Stimulated activated memory B cell treated with anti-CD40 and anti-IgM and Interleukin-4, amounts not matched to agents 10 μg/mL and 1 μg/mL and 100 μg/mL, for 72 hours (primary cell): ENCODE data around the gene SLC6A9.
A peak's percentile ranks its signal among the peaks of the same experiment; 100 is the strongest.

Experiments
- ATAC-seq: fragments of 150-1000 bp; cut with Tn5 transposase; 2 replicates; pipeline ENCODE4 v1.10.0; 2021
- H3K27ac Mint-ChIP-seq: one replicate; pipeline ENCODE4 v1.8.0; 2022; ENCODE audit warnings: mild to moderate bottlenecking, mixed read lengths
- H3K27me3 Mint-ChIP-seq: one replicate; pipeline ENCODE4 v1.8.0; 2022; ENCODE audit warnings: mixed read lengths
- H3K36me3 Mint-ChIP-seq: one replicate; pipeline ENCODE4 v1.8.0; 2022; ENCODE audit warnings: mixed read lengths
- H3K4me1 Mint-ChIP-seq: one replicate; pipeline ENCODE4 v1.8.0; 2022; ENCODE audit warnings: mixed read lengths
- H3K4me3 Mint-ChIP-seq: one replicate; pipeline ENCODE4 v1.8.0; 2022; ENCODE audit warnings: mild to moderate bottlenecking, moderate library complexity, mixed read lengths
- H3K9me3 Mint-ChIP-seq: one replicate; pipeline ENCODE4 v1.8.0; 2022; ENCODE audit warnings: mixed read lengths

The SLC6A9 gene

GRCh38 chr1:44037154-44037553, 5.9 kb upstream of the SLC6A9 start:
- Mint-ChIP-seq H3K4me3 (no peak overlapping the region), H3K9me3 (no peaks in the 10 kb centered on the region), H3K27me3 (no peaks in the 10 kb centered on the region), H3K36me3 (no peaks in the 10 kb centered on the region), H3K27ac (no peak overlapping the region), H3K4me1 (no peaks in the 10 kb centered on the region)
- no peak for ATAC-seq

- Mint-ChIP-seq H3K4me1 (peaks cover 3% of the 10 kb centered on the region), H3K4me3 (no peak overlapping the region), H3K27ac (no peak overlapping the region), H3K27me3 (no peaks in the 10 kb centered on the region), H3K36me3 (no peaks in the 10 kb centered on the region), H3K9me3 (no peaks in the 10 kb centered on the region)
- ATAC-seq = peak; percentile 76
These were observed 5.3 kb upstream of the SLC6A9 start for GRCh38 chr1:44036409-44037139.

DNA sequence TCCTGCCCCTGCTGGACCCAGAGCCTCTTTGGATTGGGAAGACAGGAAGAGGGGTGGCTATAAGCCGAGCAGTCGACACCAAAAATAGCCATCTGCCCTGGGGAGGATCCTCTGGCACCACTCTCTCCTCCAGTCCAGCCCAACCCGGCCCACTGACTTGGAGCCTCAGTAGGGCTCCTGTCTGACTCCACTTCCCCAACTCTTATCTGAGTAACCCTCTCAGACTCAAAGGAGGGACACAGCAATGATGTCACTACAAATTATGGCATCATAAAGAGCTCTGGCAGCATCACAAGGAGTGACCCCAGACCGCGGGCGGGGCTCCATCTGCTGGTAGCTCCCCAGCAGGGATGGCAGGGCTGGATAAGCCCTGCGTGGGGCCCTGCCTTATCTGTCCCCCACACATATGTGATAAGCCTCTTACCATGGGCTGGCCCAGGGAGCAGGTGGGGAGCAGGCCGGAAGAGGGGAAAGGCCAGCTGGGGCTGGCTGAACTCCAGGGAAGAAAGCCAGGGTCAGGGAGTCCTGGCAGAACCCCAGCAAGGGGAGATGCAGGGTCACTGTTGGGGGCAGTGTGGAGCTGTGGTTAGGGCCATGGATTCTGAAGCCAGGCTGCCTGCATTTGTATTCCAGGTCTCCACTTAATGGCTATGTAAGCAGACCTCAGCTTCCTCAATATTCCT, 4.6 kb upstream of the SLC6A9 start:
- H3K27ac Mint-ChIP-seq = no peak overlapping the region
- H3K4me3 Mint-ChIP-seq = no peak overlapping the region
- no peaks in the 10 kb centered on the region for H3K36me3 Mint-ChIP-seq
- no peaks in the 10 kb centered on the region for H3K27me3 Mint-ChIP-seq
- H3K9me3 Mint-ChIP-seq = no peaks in the 10 kb centered on the region
- ATAC-seq = no peak
- H3K4me1 Mint-ChIP-seq = peaks cover 10% of the 10 kb centered on the region

DNA sequence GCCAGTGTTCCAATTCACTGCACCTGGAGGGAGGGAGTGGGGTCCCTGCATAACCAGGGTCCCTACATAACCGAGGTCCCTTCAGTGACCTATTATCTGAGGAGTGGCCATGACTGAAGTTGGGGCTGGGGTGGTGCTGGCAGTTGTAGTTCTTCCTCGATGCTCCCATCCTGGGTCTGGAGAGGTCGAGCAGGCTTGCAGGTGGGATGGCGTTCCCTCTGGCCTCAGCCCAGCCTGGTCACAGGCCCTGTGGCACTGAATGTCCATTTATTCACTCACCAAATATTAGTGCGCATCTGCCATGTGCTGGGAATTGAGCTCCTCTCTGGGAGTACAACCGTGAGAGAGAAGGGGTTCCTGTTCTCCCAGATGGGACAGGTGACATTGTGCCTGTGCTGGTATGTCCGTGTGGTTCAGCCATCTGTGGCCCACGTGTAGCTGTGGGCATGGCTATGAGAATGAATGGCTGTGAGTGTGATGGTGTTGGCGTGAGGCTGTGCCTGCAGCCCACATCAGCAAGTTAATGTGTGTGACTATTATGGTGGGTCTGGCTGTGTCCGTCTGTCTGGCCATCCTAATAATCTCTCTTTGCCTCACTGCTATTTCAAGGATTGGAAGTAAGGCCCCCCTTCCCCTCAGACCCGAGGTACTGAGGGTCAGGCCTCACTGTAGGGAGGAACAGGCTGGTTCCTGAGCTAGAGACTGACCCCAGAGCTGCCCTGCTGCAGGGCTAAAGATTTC, 3.9 kb upstream of the SLC6A9 start:
- no peaks in the 10 kb centered on the region for H3K27me3 Mint-ChIP-seq
- H3K4me1 Mint-ChIP-seq = peaks cover 10% of the 10 kb centered on the region
- no peak for ATAC-seq
- H3K36me3 Mint-ChIP-seq = no peaks in the 10 kb centered on the region
- H3K27ac Mint-ChIP-seq = no peak overlapping the region
- H3K4me3 Mint-ChIP-seq = no peak overlapping the region
- no peaks in the 10 kb centered on the region for H3K9me3 Mint-ChIP-seq

- Mint-ChIP-seq H3K36me3 (no peaks in the 10 kb centered on the region), H3K27ac (no peak overlapping the region), H3K4me1 (peaks cover 17% of the 10 kb centered on the region), H3K4me3 (no peak overlapping the region), H3K27me3 (no peaks in the 10 kb centered on the region), H3K9me3 (no peaks in the 10 kb centered on the region)
- ATAC-seq = no peak
These were observed 3.2 kb upstream of the SLC6A9 start for GRCh38 chr1:44034423-44034822.

DNA sequence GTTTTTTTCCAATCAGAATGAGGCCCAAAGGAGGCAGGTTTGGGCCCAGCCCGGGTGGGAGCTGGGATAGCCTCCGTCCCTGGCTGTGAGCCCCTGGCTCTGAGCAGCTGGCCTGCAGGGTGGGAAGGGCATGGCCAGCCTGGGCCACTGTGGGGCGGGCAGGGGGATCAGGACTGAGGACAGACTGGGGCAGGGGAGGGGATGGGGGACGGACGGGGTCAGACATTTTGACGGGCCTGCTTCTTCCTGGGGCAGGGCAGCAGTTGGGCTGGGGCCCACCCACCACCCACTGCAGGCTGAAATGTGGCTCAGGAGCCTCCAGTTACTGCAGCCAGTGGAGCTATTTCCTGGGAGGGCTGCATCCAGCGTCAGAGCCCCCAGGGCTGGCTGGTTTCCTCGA, 2.5 kb upstream of the SLC6A9 start:
- Mint-ChIP-seq H3K36me3 (no peaks in the 10 kb centered on the region), H3K27ac (no peak overlapping the region), H3K4me1 (peaks cover 23% of the 10 kb centered on the region), H3K27me3 (no peaks in the 10 kb centered on the region), H3K4me3 (no peak overlapping the region), H3K9me3 (no peaks in the 10 kb centered on the region)
- ATAC-seq = no peak

- Mint-ChIP-seq H3K27me3 (no peaks in the 10 kb centered on the region), H3K9me3 (no peaks in the 10 kb centered on the region), H3K36me3 (no peaks in the 10 kb centered on the region), H3K27ac (no peak overlapping the region), H3K4me1 (peaks cover 30% of the 10 kb centered on the region), H3K4me3 (no peak overlapping the region)
- ATAC-seq = no peak
These were observed 1.8 kb upstream of the SLC6A9 start for GRCh38 chr1:44033041-44033575.

DNA sequence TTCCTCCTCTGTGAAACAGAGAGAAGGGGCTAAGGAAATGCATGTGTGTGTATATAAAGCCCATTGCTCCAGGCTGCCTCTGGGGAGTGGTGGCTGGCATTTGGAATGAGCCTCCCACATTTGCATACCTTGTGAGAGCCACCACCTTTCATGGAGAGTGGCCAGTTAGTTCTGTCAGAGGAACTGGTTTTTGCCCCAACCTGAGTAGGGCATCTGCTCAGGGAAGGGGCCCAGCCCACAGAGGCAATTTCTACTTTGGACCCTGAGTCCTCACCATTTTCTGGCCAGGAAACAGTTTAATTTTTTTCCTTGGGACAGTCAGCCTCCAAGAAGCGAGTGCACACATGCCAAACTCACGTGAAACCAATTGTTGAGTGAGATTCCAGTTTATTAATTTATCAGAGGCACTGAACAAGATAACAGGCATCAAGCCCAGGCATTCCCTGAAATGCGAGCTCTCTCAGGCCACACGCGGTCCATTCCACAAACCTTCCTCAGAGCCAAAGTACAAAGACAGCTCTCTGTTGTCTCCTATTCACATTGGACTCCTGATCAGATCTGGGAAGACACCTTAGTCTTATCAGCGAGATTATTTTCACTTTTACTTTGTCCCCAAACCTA, 1.0 kb upstream of the SLC6A9 start:
- H3K4me1 Mint-ChIP-seq = peaks cover 34% of the 10 kb centered on the region
- H3K36me3 Mint-ChIP-seq = no peaks in the 10 kb centered on the region
- H3K4me3 Mint-ChIP-seq = peak overlapping the region; percentile 79
- H3K27ac Mint-ChIP-seq = no peak overlapping the region
- H3K27me3 Mint-ChIP-seq = no peaks in the 10 kb centered on the region
- no peaks in the 10 kb centered on the region for H3K9me3 Mint-ChIP-seq
- no peak for ATAC-seq

- Mint-ChIP-seq H3K9me3 (no peaks in the 10 kb centered on the region), H3K4me1 (peaks cover 40% of the 10 kb centered on the region)
These were observed 534 bp downstream of the SLC6A9 start for GRCh38 chr1:44030605-44031251.

GRCh38 chr1:44029911-44030604, 1.2 kb downstream of the SLC6A9 start:
- peak overlapping the region; percentile 95 for H3K4me3 Mint-ChIP-seq
- H3K27ac Mint-ChIP-seq = peak overlapping the region; percentile 92
- H3K27me3 Mint-ChIP-seq = no peaks in the 10 kb centered on the region
- peaks cover 47% of the 10 kb centered on the region for H3K4me1 Mint-ChIP-seq
- H3K36me3 Mint-ChIP-seq = no peaks in the 10 kb centered on the region
- H3K9me3 Mint-ChIP-seq = no peaks in the 10 kb centered on the region
- peak; percentile 90 for ATAC-seq

More at GRCh38 chr1:44030605-44031251, 534 bp downstream of the SLC6A9 start:
- H3K27me3 Mint-ChIP-seq = no peaks in the 10 kb centered on the region
- ATAC-seq = peak; percentile 60
- H3K4me3 Mint-ChIP-seq = peak overlapping the region; percentile 79
- no peaks in the 10 kb centered on the region for H3K36me3 Mint-ChIP-seq
- peak overlapping the region; percentile 42 for H3K27ac Mint-ChIP-seq

DNA sequence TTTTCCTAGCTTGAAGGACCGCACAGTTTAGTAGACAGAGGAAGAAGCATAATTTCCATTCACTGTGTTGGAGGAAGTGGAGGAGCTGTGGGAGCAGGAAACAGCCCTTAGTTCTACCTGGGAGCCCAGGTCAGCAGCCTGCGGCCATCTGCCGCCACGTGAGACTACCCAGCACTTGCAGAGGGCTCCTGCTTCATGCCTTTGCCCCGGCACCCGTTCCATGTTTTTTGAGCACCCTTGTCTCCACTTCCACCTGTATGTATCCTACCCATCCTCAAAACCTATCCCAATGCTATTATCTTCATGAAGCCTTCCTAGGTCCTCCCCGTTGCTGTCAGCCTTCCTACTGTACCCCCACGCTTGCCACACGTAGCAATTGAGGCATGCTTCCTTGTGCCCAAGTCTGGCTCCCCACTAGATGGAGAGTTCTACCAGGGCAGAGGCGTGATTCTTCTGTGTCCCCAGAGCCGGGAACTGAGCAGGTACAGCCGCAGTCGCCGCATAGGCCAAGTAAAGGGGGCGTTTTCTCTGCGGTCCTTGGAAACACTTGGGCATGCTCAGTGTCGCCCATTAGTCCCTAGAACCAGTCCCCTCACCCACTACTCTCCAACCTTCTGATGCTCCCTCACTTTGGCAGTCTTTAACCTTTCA, 1.9 kb downstream of the SLC6A9 start:
- H3K4me3 Mint-ChIP-seq = peak overlapping the region; percentile 95
- H3K4me1 Mint-ChIP-seq = peaks cover 54% of the 10 kb centered on the region
- H3K36me3 Mint-ChIP-seq = no peaks in the 10 kb centered on the region
- peak overlapping the region; percentile 92 for H3K27ac Mint-ChIP-seq
- no peaks in the 10 kb centered on the region for H3K27me3 Mint-ChIP-seq
- ATAC-seq = peak; percentile 39
- H3K9me3 Mint-ChIP-seq = no peaks in the 10 kb centered on the region

DNA sequence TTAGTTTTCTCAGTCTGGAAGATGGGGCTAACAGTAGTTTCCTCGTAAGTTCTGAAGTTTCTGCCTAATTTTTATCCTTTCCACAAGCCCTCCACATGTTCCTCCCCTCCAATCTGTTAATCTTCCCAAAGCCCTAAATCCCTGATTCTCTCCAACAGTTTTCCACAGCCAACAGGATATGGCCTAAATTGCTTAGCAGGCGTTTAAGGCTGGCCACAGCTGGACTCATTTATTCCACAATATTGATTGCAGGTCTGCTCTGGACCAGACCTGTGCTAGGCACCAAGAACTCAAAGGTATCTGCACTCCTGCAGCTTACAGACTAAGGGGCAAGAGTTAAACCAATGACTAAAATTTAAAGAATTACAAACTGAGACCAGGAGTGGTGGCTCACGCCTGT, 3.9 kb downstream of the SLC6A9 start:
- H3K4me3 Mint-ChIP-seq = no peak overlapping the region
- H3K9me3 Mint-ChIP-seq = no peaks in the 10 kb centered on the region
- H3K27me3 Mint-ChIP-seq = no peaks in the 10 kb centered on the region
- peaks cover 55% of the 10 kb centered on the region for H3K4me1 Mint-ChIP-seq
- no peak overlapping the region for H3K27ac Mint-ChIP-seq
- no peaks in the 10 kb centered on the region for H3K36me3 Mint-ChIP-seq
- ATAC-seq = no peak

- no peak for ATAC-seq
- no peaks in the 10 kb centered on the region for H3K9me3 Mint-ChIP-seq
- H3K4me3 Mint-ChIP-seq = peak overlapping the region; percentile 22
- H3K4me1 Mint-ChIP-seq = peaks cover 45% of the 10 kb centered on the region
- peak overlapping the region; percentile 19 for H3K27ac Mint-ChIP-seq
- H3K36me3 Mint-ChIP-seq = no peaks in the 10 kb centered on the region
- no peaks in the 10 kb centered on the region for H3K27me3 Mint-ChIP-seq
These were observed 5.4 kb downstream of the SLC6A9 start for GRCh38 chr1:44025816-44026215.
